AG04450 (cell line): ENCODE results near the gene PTAR1. TPM values are rescaled to one million over a fixed set of nuclear protein-coding genes. Genes with fewer than 3 reads are reported as not detected.

Experiments used
- CTCF ChIA-PET: fragments of 300-600, 350-600 bp; formaldehyde crosslinking; extraction: SDS; loops from one replicate; lab custom pipeline; 2022; ENCODE audit warnings: antibody characterized with exemption, inconsistent platforms; lab: Charles Lee
- POLR2A ChIA-PET: fragments of 350-600 bp; formaldehyde crosslinking; extraction: SDS; loops from one replicate; lab custom pipeline; 2021; ENCODE audit warnings: antibody characterized with exemption, inconsistent platforms; lab: Yijun Ruan, JAX
- DNase-seq: peaks from one replicate; pipeline ENCODE4 v3.0.0-alpha.2; 2011; ENCODE audit warnings: low read depth, low spot score
- H3K27ac ChIP-seq: one replicate; pipeline ENCODE4 v1.5.1; 2012; ENCODE audit warnings: low read depth, low read length, control low read depth
- H3K27me3 ChIP-seq: one replicate; pipeline ENCODE4 v1.6.0; 2012; ENCODE audit warnings: low read length; ENCODE audit not compliant: control insufficient read depth, insufficient read depth
- H3K4me3 ChIP-seq: 2 replicates; pipeline ENCODE4 v1.5.1; 2011; ENCODE audit warnings: mild to moderate bottlenecking, low read depth, low read length, control low read depth
- H3K9me3 ChIP-seq: 2 replicates; pipeline ENCODE4 v1.5.1; 2012; ENCODE audit warnings: low read length; ENCODE audit not compliant: control insufficient read depth, insufficient read depth
- polyA plus RNA-seq: library from polyadenylated mRNA; depleted of rRNA; stranded (reverse); fragments of >200 nt; gene quantifications from 2 replicates; pipeline ENCODE4 v1.2.3, GENCODE V29; 2011
- TF ChIP-seq, protein P1 (sequence below): IDR thresholded peaks from 2 replicates; pipeline ENCODE4 v1.5.1; 2011; ENCODE audit warnings: low read depth, low read length, control low read depth, inconsistent platforms

PTAR1 gene
- polyA plus RNA-seq, 1 experiment, result 23.9 TPM

DNA sequence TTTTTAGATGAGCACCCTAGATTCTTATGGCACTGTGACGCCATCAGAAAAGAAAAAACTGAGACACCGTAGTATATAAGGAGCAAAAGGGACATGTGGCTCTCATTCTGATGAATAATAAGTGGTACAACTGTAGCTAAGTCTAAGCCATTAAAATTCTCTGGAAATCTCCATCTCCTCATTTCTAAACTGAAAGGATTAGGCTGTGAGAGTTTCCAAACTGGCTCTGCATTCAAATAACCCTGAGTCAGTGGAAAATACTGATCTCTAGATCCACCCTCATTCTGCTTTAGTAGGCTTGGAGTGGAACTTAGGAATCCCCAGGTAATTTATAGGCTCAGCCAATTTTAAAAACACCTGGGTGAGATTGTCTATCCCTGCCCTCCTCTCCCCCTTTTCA lies 28.5 kb downstream of the PTAR1 start:
- DNase-seq, result no peak
- H3K9me3 ChIP-seq, result no peaks in the 10 kb centered on the region
- ChIA-PET POLR2A (no interaction called here), CTCF (interaction anchor here (3.2 kb wide), 1 partner anchor 14 kb away, joined by 14 read pairs; no protein-coding TSS in a partner anchor)
- H3K4me3 ChIP-seq, result no peak overlapping the region
- no peak overlapping the region for H3K27ac ChIP-seq
- TF ChIP-seq, protein P1, sequence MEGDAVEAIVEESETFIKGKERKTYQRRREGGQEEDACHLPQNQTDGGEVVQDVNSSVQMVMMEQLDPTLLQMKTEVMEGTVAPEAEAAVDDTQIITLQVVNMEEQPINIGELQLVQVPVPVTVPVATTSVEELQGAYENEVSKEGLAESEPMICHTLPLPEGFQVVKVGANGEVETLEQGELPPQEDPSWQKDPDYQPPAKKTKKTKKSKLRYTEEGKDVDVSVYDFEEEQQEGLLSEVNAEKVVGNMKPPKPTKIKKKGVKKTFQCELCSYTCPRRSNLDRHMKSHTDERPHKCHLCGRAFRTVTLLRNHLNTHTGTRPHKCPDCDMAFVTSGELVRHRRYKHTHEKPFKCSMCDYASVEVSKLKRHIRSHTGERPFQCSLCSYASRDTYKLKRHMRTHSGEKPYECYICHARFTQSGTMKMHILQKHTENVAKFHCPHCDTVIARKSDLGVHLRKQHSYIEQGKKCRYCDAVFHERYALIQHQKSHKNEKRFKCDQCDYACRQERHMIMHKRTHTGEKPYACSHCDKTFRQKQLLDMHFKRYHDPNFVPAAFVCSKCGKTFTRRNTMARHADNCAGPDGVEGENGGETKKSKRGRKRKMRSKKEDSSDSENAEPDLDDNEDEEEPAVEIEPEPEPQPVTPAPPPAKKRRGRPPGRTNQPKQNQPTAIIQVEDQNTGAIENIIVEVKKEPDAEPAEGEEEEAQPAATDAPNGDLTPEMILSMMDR, result no peak
- H3K27me3 ChIP-seq, result no peaks in the 10 kb centered on the region

DNA sequence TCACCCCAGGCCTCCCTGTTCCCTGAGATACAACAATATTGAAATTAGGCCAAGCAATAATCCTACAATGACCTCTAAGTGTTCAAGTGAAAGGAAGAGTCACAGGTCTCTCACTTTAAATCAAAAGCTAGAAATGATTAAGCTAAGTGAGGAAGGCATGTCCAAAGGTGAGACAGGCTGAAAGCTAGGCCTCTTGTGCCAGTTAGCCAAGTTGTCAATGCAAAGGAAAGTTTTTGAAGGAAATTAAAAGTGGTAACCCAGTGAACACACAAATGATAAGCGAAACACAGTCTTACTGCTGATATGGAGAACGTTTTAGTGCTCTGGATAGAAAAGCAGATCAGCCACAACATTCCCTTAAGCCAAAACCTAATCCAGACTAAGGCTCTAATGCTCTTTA lies 39.8 kb downstream of the PTAR1 start:
- CTCF ChIA-PET, result interaction anchor here (0.7 to 1.6 kb wide), 2 partner anchors 14 to 26 kb away, joined by 3 to 6 read pairs; no protein-coding TSS in a partner anchor
- DNase-seq, result no peak
- Histone ChIP-seq H3K9me3 (no peaks in the 10 kb centered on the region), H3K27me3 (no peaks in the 10 kb centered on the region), H3K4me3 (no peak overlapping the region), H3K27ac (no peak overlapping the region)
- TF ChIP-seq, protein P1, result no peak
- POLR2A ChIA-PET, result no interaction called here

DNA sequence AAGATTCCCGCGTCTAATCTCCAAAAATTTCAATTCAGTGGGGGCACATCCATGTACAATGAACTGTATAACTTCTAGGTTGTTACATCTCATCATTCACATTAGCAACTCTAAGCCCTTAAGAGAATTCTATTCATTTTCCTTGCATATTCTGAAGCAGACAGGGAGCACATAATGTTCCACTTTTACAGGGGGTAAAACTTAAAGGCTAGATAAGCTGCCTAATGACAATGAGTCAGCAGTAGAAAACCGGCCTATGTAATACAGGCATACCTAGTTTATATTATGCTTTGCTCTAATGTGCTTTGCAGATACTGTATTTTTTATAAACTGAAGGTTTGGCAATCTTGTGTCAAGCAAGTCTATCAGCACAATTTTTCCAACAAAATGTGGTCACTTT lies 40.4 kb downstream of the PTAR1 start:
- no peak overlapping the region for H3K27ac ChIP-seq
- TF ChIP-seq, protein P1, result no peak

DNA sequence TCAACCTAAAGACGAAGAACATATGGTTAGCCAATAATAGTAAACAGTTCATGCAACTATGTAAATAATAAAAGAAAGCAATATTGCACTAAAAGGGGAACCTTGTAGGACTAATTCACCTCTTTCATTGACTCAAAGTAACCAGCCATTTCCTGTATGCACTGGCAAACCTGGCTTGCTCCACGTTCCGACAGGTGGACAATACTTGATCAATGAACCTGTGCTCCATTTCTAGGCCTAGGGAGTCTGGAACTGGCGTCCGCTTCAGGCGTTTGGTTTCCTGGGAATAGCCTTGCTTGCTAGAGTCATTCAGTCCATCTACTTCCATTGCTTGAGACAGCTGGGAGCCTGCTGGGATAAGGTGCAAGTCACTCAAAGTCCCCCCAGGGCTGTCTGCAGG lies 41.6 kb downstream of the PTAR1 start:
- ChIA-PET POLR2A (no interaction called here), CTCF (interaction anchor here (1.6 kb wide), 1 partner anchor 28 kb away, joined by 3 read pairs; no protein-coding TSS in a partner anchor)
- TF ChIP-seq, protein P1, result no peak
- no peak for DNase-seq
- H3K9me3 ChIP-seq, result no peaks in the 10 kb centered on the region
- H3K27ac ChIP-seq, result no peak overlapping the region
- H3K4me3 ChIP-seq, result no peak overlapping the region
- H3K27me3 ChIP-seq, result no peaks in the 10 kb centered on the region

More for the DNA sequence above, 40.4 kb downstream of the PTAR1 start:
- H3K9me3 ChIP-seq, result no peaks in the 10 kb centered on the region
- no peak overlapping the region for H3K4me3 ChIP-seq
- H3K27me3 ChIP-seq, result no peaks in the 10 kb centered on the region
- POLR2A ChIA-PET, result no interaction called here
- peak; percentile 13 for DNase-seq
- CTCF ChIA-PET, result interaction anchor here (0.7 to 1.6 kb wide), 2 partner anchors 15 to 27 kb away, joined by 3 to 6 read pairs; no protein-coding TSS in a partner anchor

DNA sequence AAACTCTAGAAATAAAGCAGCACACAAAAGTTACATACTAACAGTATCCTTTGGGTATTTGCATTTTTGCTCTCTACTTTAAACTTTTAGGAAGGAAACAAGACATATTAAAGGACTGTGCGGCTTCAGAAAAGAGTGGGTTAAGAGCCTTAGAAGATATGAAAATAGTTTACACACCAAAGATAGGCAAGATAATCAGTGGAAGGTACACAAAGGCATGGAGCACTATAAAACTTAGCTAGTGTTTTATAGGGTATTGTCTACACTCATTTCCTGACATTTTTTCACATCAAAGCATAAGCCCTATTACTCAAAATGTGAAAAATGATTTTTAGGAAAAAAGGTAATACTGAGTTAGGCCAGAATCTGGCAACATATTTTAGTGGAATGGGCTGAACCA lies 44.0 kb downstream of the PTAR1 start:
- Histone ChIP-seq H3K27me3 (no peaks in the 10 kb centered on the region), H3K4me3 (no peak overlapping the region), H3K27ac (no peak overlapping the region), H3K9me3 (no peaks in the 10 kb centered on the region)
- TF ChIP-seq, protein P1, result no peak
- ChIA-PET POLR2A (no interaction called here), CTCF (interaction anchor here (1.0 kb wide), 2 partner anchors 43 to 395 kb away, joined by 3 to 4 read pairs; no protein-coding TSS in a partner anchor)
- no peak for DNase-seq
